Jurkat, Clone E6-1 (cell line): ENCODE data around the gene OR1J4.

ENCODE experiments used
- DNase-seq: peaks from one replicate; pipeline ENCODE4 v3.0.0-alpha.2; 2011; ENCODE audit warnings: low read depth, low spot score
- H3K4me3 ChIP-seq: 2 replicates; pipeline ENCODE4 v1.5.1; 2011; ENCODE audit warnings: mild to moderate bottlenecking, low read length, control low read depth, moderate library complexity

OR1J4 gene

DNA sequence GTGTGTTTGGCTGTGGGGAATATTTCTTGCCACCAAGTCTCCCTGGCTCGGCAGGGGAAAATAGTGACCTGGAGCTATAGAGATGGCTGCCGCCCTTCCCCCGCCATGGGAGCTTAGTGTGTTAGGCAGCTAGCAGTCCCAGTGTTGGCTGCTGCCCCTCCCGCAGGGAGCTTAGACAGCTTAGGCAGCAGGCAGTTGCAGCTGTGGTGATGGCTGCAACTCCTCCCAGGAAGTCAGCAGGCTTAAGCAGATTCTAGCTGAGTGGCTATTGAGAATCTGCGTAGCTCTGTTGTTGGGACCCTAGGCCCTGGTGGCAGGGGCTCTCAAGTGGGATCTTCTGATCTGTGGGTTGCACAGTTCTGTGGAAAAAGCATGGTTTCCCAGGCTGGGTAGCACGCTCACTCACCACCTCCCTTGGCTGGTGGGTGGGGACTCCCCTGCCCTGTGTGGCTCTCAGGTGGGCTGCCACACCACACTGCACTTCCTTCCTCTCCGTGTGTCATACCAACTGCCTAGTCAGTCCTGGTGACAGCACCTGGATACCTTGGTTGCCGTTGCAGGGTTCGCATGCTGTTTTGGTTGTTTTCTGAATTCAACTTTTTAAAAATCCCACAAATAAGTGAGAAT is 43.3 kb downstream of the OR1J4 start:
- peak overlapping the region; percentile 28 for H3K4me3 ChIP-seq
- peak; percentile 86 for DNase-seq

DNA sequence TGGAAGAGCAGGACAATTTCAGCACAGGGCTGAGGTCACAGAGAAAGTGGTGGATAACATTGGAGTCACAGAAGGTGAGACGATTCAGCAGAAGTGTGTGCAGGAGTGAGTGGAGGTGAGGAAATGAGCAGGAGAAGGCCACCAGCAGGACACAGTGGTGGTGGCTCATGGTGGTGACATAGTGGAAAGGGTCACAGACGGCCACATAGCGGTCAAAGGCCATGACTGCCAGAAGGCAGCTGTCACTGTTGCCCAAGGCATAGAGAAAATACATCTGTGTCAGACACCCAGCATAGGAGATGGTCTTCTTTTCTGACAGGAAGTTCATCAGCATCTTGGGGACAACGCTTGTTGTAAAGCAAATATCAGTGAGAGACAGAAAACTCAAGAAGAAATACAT is 49.0 kb downstream of the OR1J4 start:
- no peak for DNase-seq
- H3K4me3 ChIP-seq: no peak overlapping the region
